Subcutaneous abdominal adipose tissue (tissue), 5 donors: ENCODE data around the gene EFCAB11.

Experiments
- H3K27ac ChIP-seq: one replicate; pipeline ENCODE4 v1.7.0; 2013; ENCODE audit warnings: low read depth, mild to moderate bottlenecking, inconsistent platforms, low read length, moderate library complexity
- H3K27me3 ChIP-seq, 5 donors: one replicate each; pipeline ENCODE4 v1.7.0; 2013; ENCODE audit warnings: low read length in 5 of 5, inconsistent platforms in 1 of 5; ENCODE audit not compliant: control insufficient read depth in 5 of 5, insufficient read depth in 4 of 5
- H3K36me3 ChIP-seq, 5 donors: one replicate each; pipeline ENCODE4 v1.7.0; 2013; ENCODE audit warnings: low read length in 5 of 5; ENCODE audit not compliant: control insufficient read depth in 5 of 5, insufficient read depth in 5 of 5
- H3K4me1 ChIP-seq, 5 donors: one replicate each; pipeline ENCODE4 v1.7.0; 2013; ENCODE audit warnings: low read length in 5 of 5, mild to moderate bottlenecking in 3 of 5, moderate library complexity in 1 of 5; ENCODE audit not compliant: control insufficient read depth in 5 of 5, insufficient read depth in 5 of 5
- H3K4me3 ChIP-seq, 5 donors: one replicate each; pipeline ENCODE4 v1.7.0; 2013; ENCODE audit warnings: low read length in 5 of 5, low read depth in 1 of 5
- H3K9ac ChIP-seq, 5 donors: one replicate each; pipeline ENCODE4 v1.7.0; 2013; ENCODE audit warnings: low read length in 5 of 5, mild to moderate bottlenecking in 4 of 5, moderate library complexity in 3 of 5
- H3K9me3 ChIP-seq, 5 donors: one replicate each; pipeline ENCODE4 v1.7.0; 2013; ENCODE audit warnings: low read length in 5 of 5; ENCODE audit not compliant: control insufficient read depth in 5 of 5
- donor health status: healthy.
- donor health status: healthy.
- donor health status: healthy.
- donor health status: healthy.
- donor health status: healthy.

EFCAB11 gene

GRCh38 chr14:89771251-89771650 is 183.3 kb downstream of the EFCAB11 start:
- H3K36me3 ChIP-seq = no peaks in the 10 kb centered on the region
- no peaks in the 10 kb centered on the region for H3K27me3 ChIP-seq
- no peaks in the 10 kb centered on the region for H3K9me3 ChIP-seq
- no peak overlapping the region for H3K4me3 ChIP-seq
- no peak overlapping the region for H3K27ac ChIP-seq
- no peak overlapping the region for H3K9ac ChIP-seq
- H3K4me1 ChIP-seq = peaks cover 0 to 18% (median 9%) of the 10 kb centered on the region in 5 donors

- H3K27ac ChIP-seq = no peak overlapping the region
- no peak overlapping the region for H3K4me3 ChIP-seq
- peaks cover 0 to 4% (median 0%) of the 10 kb centered on the region in 5 donors for H3K9me3 ChIP-seq
- H3K27me3 ChIP-seq = no peaks in the 10 kb centered on the region
- peaks cover 0 to 6% (median 0%) of the 10 kb centered on the region in 5 donors for H3K4me1 ChIP-seq
- no peaks in the 10 kb centered on the region for H3K36me3 ChIP-seq
- H3K9ac ChIP-seq = no peak overlapping the region
Observed at GRCh38 chr14:89767861-89768268, 186.7 kb downstream of the EFCAB11 start.

- Histone ChIP-seq H3K36me3 (no peaks in the 10 kb centered on the region), H3K27me3 (no peaks in the 10 kb centered on the region), H3K4me3 (no peak overlapping the region), H3K9ac (no peak overlapping the region), H3K4me1 (peaks cover 0 to 6% (median 0%) of the 10 kb centered on the region in 5 donors), H3K27ac (no peak overlapping the region), H3K9me3 (peaks cover 0 to 4% (median 0%) of the 10 kb centered on the region in 5 donors)
Observed at GRCh38 chr14:89767131-89767530, 187.4 kb downstream of the EFCAB11 start.

GRCh38 chr14:89765346-89765745 is 189.2 kb downstream of the EFCAB11 start:
- H3K9me3 ChIP-seq = peaks cover 0 to 4% (median 0%) of the 10 kb centered on the region in 5 donors
- H3K36me3 ChIP-seq = no peaks in the 10 kb centered on the region
- H3K27me3 ChIP-seq = no peaks in the 10 kb centered on the region
- no peak overlapping the region for H3K9ac ChIP-seq
- no peak overlapping the region for H3K4me3 ChIP-seq
- peaks cover 0 to 3% (median 0%) of the 10 kb centered on the region in 5 donors for H3K4me1 ChIP-seq
- H3K27ac ChIP-seq = no peak overlapping the region

GRCh38 chr14:89760086-89760485 is 194.4 kb downstream of the EFCAB11 start:
- Histone ChIP-seq H3K9ac (no peak overlapping the region), H3K27me3 (no peaks in the 10 kb centered on the region), H3K4me1 (peaks cover 0 to 5% (median 0%) of the 10 kb centered on the region in 5 donors), H3K4me3 (no peak overlapping the region), H3K27ac (no peak overlapping the region), H3K9me3 (no peaks in the 10 kb centered on the region), H3K36me3 (no peaks in the 10 kb centered on the region)

GRCh38 chr14:89757313-89757939 is 197.1 kb downstream of the EFCAB11 start:
- H3K9me3 ChIP-seq = no peaks in the 10 kb centered on the region
- no peaks in the 10 kb centered on the region for H3K27me3 ChIP-seq
- H3K4me3 ChIP-seq = no peak overlapping the region
- no peak overlapping the region for H3K9ac ChIP-seq
- H3K36me3 ChIP-seq = no peaks in the 10 kb centered on the region
- no peak overlapping the region for H3K27ac ChIP-seq
- H3K4me1 ChIP-seq = peaks cover 0 to 5% (median 0%) of the 10 kb centered on the region in 5 donors

- no peaks in the 10 kb centered on the region for H3K27me3 ChIP-seq
- no peak overlapping the region for H3K27ac ChIP-seq
- H3K9ac ChIP-seq = no peak overlapping the region
- H3K4me1 ChIP-seq = peaks cover 0 to 8% (median 0%) of the 10 kb centered on the region in 5 donors
- H3K36me3 ChIP-seq = no peaks in the 10 kb centered on the region
- H3K4me3 ChIP-seq = no peak overlapping the region
- H3K9me3 ChIP-seq = no peaks in the 10 kb centered on the region
Observed at GRCh38 chr14:89755816-89756215, 198.7 kb downstream of the EFCAB11 start.

- no peak overlapping the region for H3K4me3 ChIP-seq
- no peaks in the 10 kb centered on the region for H3K27me3 ChIP-seq
- no peak overlapping the region for H3K9ac ChIP-seq
- no peaks in the 10 kb centered on the region for H3K9me3 ChIP-seq
- H3K27ac ChIP-seq = no peak overlapping the region
- peaks cover 0 to 20% (median 14%) of the 10 kb centered on the region in 5 donors for H3K4me1 ChIP-seq
- no peaks in the 10 kb centered on the region for H3K36me3 ChIP-seq
Observed at GRCh38 chr14:89753828-89754412, 200.6 kb downstream of the EFCAB11 start.

GRCh38 chr14:89750908-89751392 is 203.6 kb downstream of the EFCAB11 start:
- Histone ChIP-seq H3K27me3 (no peaks in the 10 kb centered on the region), H3K9me3 (no peaks in the 10 kb centered on the region), H3K4me3 (no peak overlapping the region), H3K27ac (no peak overlapping the region), H3K4me1 (peaks cover 0 to 18% (median 14%) of the 10 kb centered on the region in 5 donors), H3K36me3 (no peaks in the 10 kb centered on the region), H3K9ac (no peak overlapping the region)

GRCh38 chr14:89750281-89750755 is 204.2 kb downstream of the EFCAB11 start:
- H3K4me3 ChIP-seq = no peak overlapping the region
- no peaks in the 10 kb centered on the region for H3K27me3 ChIP-seq
- peaks cover 0 to 18% (median 14%) of the 10 kb centered on the region in 5 donors for H3K4me1 ChIP-seq
- H3K36me3 ChIP-seq = no peaks in the 10 kb centered on the region
- H3K27ac ChIP-seq = peak overlapping the region; percentile 31
- no peaks in the 10 kb centered on the region for H3K9me3 ChIP-seq
- no peak overlapping the region for H3K9ac ChIP-seq
